Activated CD4-positive, alpha-beta T cell treated with anti-CD3 and anti-CD28 coated beads for 48 hours (primary cell): ENCODE data around the gene AHNAK.

Experiments
- DNase-seq: peaks from one replicate; pipeline ENCODE4 v3.0.0-alpha.2; 2020

Gene AHNAK

GRCh38 chr11:62428871-62429560 lies 117.6 kb downstream of the AHNAK start:
- no peak for DNase-seq

GRCh38 chr11:62427630-62428233 lies 118.9 kb downstream of the AHNAK start:
- DNase-seq: peak; percentile 31

GRCh38 chr11:62423012-62423411 lies 123.6 kb downstream of the AHNAK start:
- DNase-seq: no peak

GRCh38 chr11:62421996-62422395 lies 124.6 kb downstream of the AHNAK start:
- no peak for DNase-seq

GRCh38 chr11:62420882-62421281 lies 125.7 kb downstream of the AHNAK start:
- DNase-seq: no peak

GRCh38 chr11:62419943-62420342 lies 126.7 kb downstream of the AHNAK start:
- DNase-seq: no peak

GRCh38 chr11:62419314-62419929 lies 127.2 kb downstream of the AHNAK start:
- no peak for DNase-seq

- no peak for DNase-seq
Observed at GRCh38 chr11:62418733-62419132, 127.9 kb downstream of the AHNAK start, which contains the start of gene SCGB1A1. TSS of gene SCGB1A1 (plus strand) at chr11:62419033. CDS start at chr11:62419096, 63 bp downstream.

GRCh38 chr11:62418136-62418535 lies 128.5 kb downstream of the AHNAK start:
- no peak for DNase-seq

- no peak for DNase-seq
Observed at GRCh38 chr11:62416596-62416995, 130.0 kb downstream of the AHNAK start.

- no peak for DNase-seq
Observed at GRCh38 chr11:62413060-62413696, 133.4 kb downstream of the AHNAK start.

GRCh38 chr11:62411524-62411923 lies 135.1 kb downstream of the AHNAK start:
- DNase-seq: no peak

- no peak for DNase-seq
Observed at GRCh38 chr11:62410972-62411371, 135.6 kb downstream of the AHNAK start.

GRCh38 chr11:62409831-62410230 lies 136.8 kb downstream of the AHNAK start:
- DNase-seq: no peak

- no peak for DNase-seq
Observed at GRCh38 chr11:62406034-62406433, 140.6 kb downstream of the AHNAK start.

GRCh38 chr11:62404901-62405300 lies 141.7 kb downstream of the AHNAK start:
- DNase-seq: no peak

- no peak for DNase-seq
Observed at GRCh38 chr11:62404435-62404834, 142.2 kb downstream of the AHNAK start.

GRCh38 chr11:62402960-62403730 lies 143.5 kb downstream of the AHNAK start:
- no peak for DNase-seq

- DNase-seq: peak; percentile 60
Observed at GRCh38 chr11:62402226-62402959, 144.2 kb downstream of the AHNAK start.

GRCh38 chr11:62401811-62402210 lies 144.8 kb downstream of the AHNAK start:
- DNase-seq: no peak

- DNase-seq: no peak
Observed at GRCh38 chr11:62401356-62401755, 145.2 kb downstream of the AHNAK start.

- DNase-seq: no peak
Observed at GRCh38 chr11:62400760-62401159, 145.8 kb downstream of the AHNAK start.
